Heart left ventricle (tissue), 16 donors: Measurements from ENCODE around the gene APOBEC3G. TPM values are rescaled to one million over a fixed set of nuclear protein-coding genes. Genes with fewer than 3 reads are reported as not detected.
A peak's percentile ranks its signal among the peaks of the same experiment; 100 is the strongest.
"Not testable (repeated sequence)": the region's sequence is repeated elsewhere in the genome, so short reads cannot be mapped to it uniquely, and the experiment has no call there.

Experiments
- ATAC-seq, 4 donors: fragments of 200-7000 bp; cut with Tn5 transposase; one replicate each; pipeline ENCODE4 v1.9.1; 2020 to 2022; ENCODE audit warnings: moderate library complexity in 4 of 4, mild to moderate bottlenecking in 3 of 4, moderate number of reproducible peaks in 1 of 4
- DNase-seq, 5 donors: peaks; one replicate each; pipeline ENCODE4 v3.0.0-alpha.2; 2020
- H3K27ac ChIP-seq, 12 donors: fragments of 200-600 bp; sonication (generic) in 4 of 12; one replicate each; pipeline versions ENCODE4 v1.5.0 to v1.8.0; 2016 to 2022; ENCODE audit warnings: mild to moderate bottlenecking in 2 of 12
- H3K27me3 ChIP-seq, 9 donors: fragments of 200-600 bp; sonication (generic) in 2 of 9; one replicate each; pipeline versions ENCODE4 v1.5.1 to v1.8.0; 2016 to 2022; ENCODE audit warnings: mild to moderate bottlenecking in 3 of 9
- H3K36me3 ChIP-seq, 9 donors: fragments of 200-600 bp; sonication (generic) in 2 of 9; one replicate each; pipeline versions ENCODE4 v1.5.0 to v1.8.0; 2018 to 2022; ENCODE audit warnings: mild to moderate bottlenecking in 2 of 9
- H3K4me1 ChIP-seq, 12 donors: fragments of 200-600 bp; sonication (generic) in 4 of 12; one replicate each; pipeline versions ENCODE4 v1.5.0 to v1.8.0; 2016 to 2022; ENCODE audit warnings: mild to moderate bottlenecking in 3 of 12
- H3K4me3 ChIP-seq, 12 donors: fragments of 200-600 bp; sonication (generic) in 4 of 12; one replicate each; pipeline versions ENCODE4 v1.5.0 to v1.8.0; 2017 to 2022; ENCODE audit warnings: mild to moderate bottlenecking in 9 of 12, moderate library complexity in 4 of 12
- H3K9me3 ChIP-seq, 12 donors: fragments of 200-600 bp; sonication (generic) in 4 of 12; one replicate each; pipeline versions ENCODE4 v1.5.0 to v1.8.0; 2016 to 2022; ENCODE audit warnings: mild to moderate bottlenecking in 1 of 12
- CTCF ChIP-seq, 12 donors: fragments of 200-600 bp; sonication (generic) in 4 of 12; IDR thresholded peaks; one replicate each; pipeline versions ENCODE4 v1.5.0 to v1.8.0; 2018 to 2022; ENCODE audit warnings: antibody characterized with exemption in 12 of 12, mild to moderate bottlenecking in 5 of 12
- POLR2A ChIP-seq, 2 donors: fragments of 450-650 bp; IDR thresholded peaks; one replicate each; pipeline ENCODE4 v1.6.1; 2017; ENCODE audit warnings: antibody characterized with exemption in 2 of 2, mild to moderate bottlenecking in 2 of 2, moderate library complexity in 2 of 2
- WGBS, 4 donors: extraction: QIAGEN DNeasy Blood & Tissue Kit in 2 of 4; methylation state at CpG; one replicate each; pipeline versions ENCODE4 v1.1.5 to v1.1.7; 2013 to 2018; 5-methylcytosine and 5-hydroxymethylcytosine counted together
- intact Hi-C, 10 donors: fragments of 100-400 bp; cut with DNase I; formaldehyde crosslinking; loops; one replicate each; pipeline versions ENCODE4 v1.11.1 to v1.14.2; 2022
- polyA plus RNA-seq, 2 donors: library from polyadenylated mRNA; stranded (reverse); fragments of 200-250 nt; gene quantifications; one replicate each; pipeline ENCODE4 v1.2.3, GENCODE V29; 2013
- total RNA-seq, 9 donors: library from RNA; depleted of rRNA in 2 of 9; stranded (reverse); fragments of >200 nt in 2 of 9; fragmentation: NEBNext Ultra II Directional in 3 of 9; extraction: Animal tissue kit (Norgen Biotek cat#: 25700) in 3 of 9; gene quantifications; one replicate each; pipeline versions ENCODE4 v1.1.0 to v1.2.4, GENCODE V29; 2016 to 2023
- donor health status: ischemic (EF 13 %, LVEDD 7.1; RV severe dilation, severe dysfunction).
- donor health status: healthy with polysubstance abuse.
- donor health status: DM: no; HTN: yes; CAD: no.
- donor health status: DM: no; HTN: no; CAD: no.
- donor health status: ischemic (EF 25% LVEDD 6.9; RV normal size, moderate dysfunction).
- donor health status: ischemic (EF 25% LVEDD 5.7; RV mildly dilated, moderate dysfunction).
- donor health status: healthy.
- donor health status: DM: yes; HTN: yes; CAD: no.
- donor health status: ischemic (EF 35%, LVEDD 5.7; RV mildly dilated, moderate dysfunction).
- donor health status: nonischemic (EF 11% LVEDD 7.7; RV severe dilation, severe dysfunction).
- donor health status: DM: yes; HTN: yes; CAD: no.
- donor health status: PGD.
- donor health status: ischemic (EF 29% LVEDD 5.4; RV normal size, mild dysfunction).
- donor health status: nonischemic (EF 23%, LVEDD 6.1; RV moderate dilation, normal function).

APOBEC3G gene
- total and polyA plus RNA-seq, 11 donors: 1.8 to 21.9 (median 3.3) TPM

- intact Hi-C loops: loop anchor here in 1 of 10 donors (10.0 kb wide), 1 partner anchor 54 kb away; the partner anchor contains the start of gene APOBEC3D
- H3K4me1 ChIP-seq: peaks cover 0 to 14% (median 7%) of the 10 kb centered on the region in 12 donors
- ATAC-seq (no peak), DNase-seq (no peak)
- TF ChIP-seq CTCF (IDR thresholded peaks at IDR 0.05) (no peak), POLR2A (IDR thresholded peaks at IDR 0.05) (no peak)
- H3K9me3 ChIP-seq: no peaks in the 10 kb centered on the region
- no peaks in the 10 kb centered on the region for H3K27me3 ChIP-seq
- WGBS, 4 donors: 91 to 95% (median 94%) methylated on average over 8 of the region's 8 CpGs
- peaks cover 0 to 33% (median 5%) of the 10 kb centered on the region in 9 donors for H3K36me3 ChIP-seq
- peak overlapping the region in 1 of 12 donors; percentile 91 for H3K27ac ChIP-seq
- peak overlapping the region in 2 of 12 donors; percentile 67 to 74 for H3K4me3 ChIP-seq
These were observed 1.3 kb downstream of the APOBEC3G start for GRCh38 chr22:39078329-39078728.

- H3K4me3 ChIP-seq: peak overlapping the region in 1 of 12 donors; percentile 67
- intact Hi-C loops: loop anchor here in 1 of 10 donors (10.0 kb wide), 1 partner anchor 54 kb away; the partner anchor contains the start of gene APOBEC3D
- H3K27me3 ChIP-seq, ATAC-seq, H3K27ac ChIP-seq, H3K9me3 ChIP-seq, DNase-seq: not testable (repeated sequence)
- H3K36me3 ChIP-seq: peaks cover 0 to 33% (median 5%) of the 10 kb centered on the region in 9 donors
- WGBS, 4 donors: 91 to 93% (median 92%) methylated on average over 22 to 24 of the region's 24 CpGs
- H3K4me1 ChIP-seq: peaks cover 0 to 14% (median 7%) of the 10 kb centered on the region in 12 donors
These were observed 2.1 kb downstream of the APOBEC3G start for GRCh38 chr22:39079054-39079637.

- ATAC-seq (no peak), DNase-seq (no peak)
- intact Hi-C loops: no loop called here
- H3K36me3 ChIP-seq: peaks cover 0 to 33% (median 5%) of the 10 kb centered on the region in 9 donors
- H3K27me3 ChIP-seq: no peaks in the 10 kb centered on the region
- H3K27ac ChIP-seq: no peak overlapping the region
- 58 to 66% (median 63%) methylated on average over 9 of the region's 9 CpGs for WGBS, 4 donors
- no peak overlapping the region for H3K4me3 ChIP-seq
- H3K9me3 ChIP-seq: no peaks in the 10 kb centered on the region
- peaks cover 0 to 14% (median 7%) of the 10 kb centered on the region in 12 donors for H3K4me1 ChIP-seq
- TF ChIP-seq POLR2A (IDR thresholded peaks at IDR 0.05): no peak
- TF ChIP-seq CTCF (IDR thresholded peaks at IDR 0.05): no peak
These were observed 3.1 kb downstream of the APOBEC3G start for GRCh38 chr22:39080052-39080762.

- intact Hi-C loops: no loop called here
- no peak for ATAC-seq
- Histone ChIP-seq H3K4me3 (peak overlapping the region in 1 of 12 donors; percentile 10), H3K27ac (no peak overlapping the region), H3K9me3 (no peaks in the 10 kb centered on the region), H3K36me3 (peaks cover 0 to 33% (median 5%) of the 10 kb centered on the region in 9 donors), H3K4me1 (peaks cover 0 to 14% (median 7%) of the 10 kb centered on the region in 12 donors), H3K27me3 (no peaks in the 10 kb centered on the region)
- DNase-seq: no peak
- WGBS, 4 donors: 88 to 94% (median 91%) methylated on average over 12 of the region's 12 CpGs
- no peak for TF ChIP-seq POLR2A (IDR thresholded peaks at IDR 0.05)
- TF ChIP-seq CTCF (IDR thresholded peaks at IDR 0.05): no peak
These were observed 3.9 kb downstream of the APOBEC3G start for GRCh38 chr22:39081016-39081415.
